Stimulated activated CD8-positive, alpha-beta memory T cell treated with anti-CD3 and anti-CD28 coated beads, Interleukin-4, amount 100 ng/mL, for 1 hour (primary cell): ENCODE data around the gene MGAT4C.

Experiments
- DNase-seq, 2 donors: peaks; one replicate each; pipeline ENCODE4 v3.0.0-alpha.2; 2020; ENCODE audit warnings: low read depth in 2 of 2, low spot score in 1 of 2

Gene MGAT4C

DNA sequence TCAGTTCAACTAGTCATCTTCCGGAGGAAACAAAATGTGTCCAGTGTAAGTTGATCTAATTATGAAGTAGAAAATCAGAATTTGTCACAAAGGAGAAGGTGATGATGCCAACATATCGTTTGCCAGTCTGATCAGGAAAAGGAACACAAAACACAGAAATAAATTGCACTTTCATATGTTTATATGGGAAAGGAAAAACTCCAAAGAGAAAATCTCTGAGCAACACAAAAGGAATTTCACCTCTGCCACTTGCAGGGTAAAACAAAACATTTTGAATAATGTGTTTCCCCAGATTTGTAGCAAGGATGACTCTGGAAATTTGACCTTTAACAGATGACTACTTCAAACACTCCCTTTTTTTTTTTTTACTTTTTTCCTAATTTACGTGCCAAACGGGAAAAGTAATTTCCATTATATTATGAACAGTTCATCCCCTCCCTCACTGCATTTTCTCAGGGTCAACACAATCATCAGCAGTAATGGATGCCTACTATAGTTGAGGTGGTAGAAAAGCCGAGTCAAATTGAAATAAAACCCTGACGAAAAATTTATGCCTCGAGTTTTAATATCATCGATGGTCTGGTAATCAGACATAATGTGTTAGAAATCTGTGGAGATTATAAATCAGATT lies 25.6 kb downstream of the MGAT4C start:
- DNase-seq, result no peak

DNA sequence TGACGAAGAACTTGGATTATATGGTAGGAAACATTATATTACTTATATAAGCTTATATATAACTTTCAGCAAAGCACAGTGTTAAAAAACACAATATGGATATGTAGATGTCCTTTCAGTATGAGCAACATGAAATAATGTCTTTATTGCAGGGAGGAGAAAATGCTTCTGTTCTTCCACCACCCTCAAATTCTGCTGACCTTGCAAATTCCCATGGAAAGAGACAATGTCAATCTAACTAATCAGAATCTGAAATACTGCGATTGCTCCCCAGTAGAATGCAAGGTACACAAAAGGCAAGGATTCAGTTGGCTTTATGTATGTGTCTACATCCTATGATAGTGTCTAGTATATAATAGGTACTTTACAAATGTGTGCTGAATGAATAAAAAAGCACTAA lies 26.4 kb downstream of the MGAT4C start:
- no peak for DNase-seq

DNA sequence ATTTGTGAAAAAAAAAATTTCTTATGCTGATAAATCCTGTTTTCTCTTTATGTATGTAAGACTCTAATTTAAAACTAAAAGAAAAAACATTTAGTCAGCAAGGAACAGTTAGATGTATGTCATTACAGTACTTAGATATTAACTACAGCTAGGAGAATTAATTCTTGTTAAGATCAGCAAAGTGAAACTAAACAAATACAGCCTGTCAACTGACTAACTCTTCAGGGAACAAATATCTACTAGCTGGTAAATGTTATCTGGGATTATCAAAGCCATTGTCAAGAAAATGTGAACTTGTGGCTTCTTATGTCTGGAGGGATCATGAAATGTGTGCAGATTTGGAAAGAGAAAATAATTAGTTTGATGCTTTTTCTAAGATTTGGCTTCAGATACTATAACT lies 27.5 kb downstream of the MGAT4C start:
- no peak for DNase-seq

DNA sequence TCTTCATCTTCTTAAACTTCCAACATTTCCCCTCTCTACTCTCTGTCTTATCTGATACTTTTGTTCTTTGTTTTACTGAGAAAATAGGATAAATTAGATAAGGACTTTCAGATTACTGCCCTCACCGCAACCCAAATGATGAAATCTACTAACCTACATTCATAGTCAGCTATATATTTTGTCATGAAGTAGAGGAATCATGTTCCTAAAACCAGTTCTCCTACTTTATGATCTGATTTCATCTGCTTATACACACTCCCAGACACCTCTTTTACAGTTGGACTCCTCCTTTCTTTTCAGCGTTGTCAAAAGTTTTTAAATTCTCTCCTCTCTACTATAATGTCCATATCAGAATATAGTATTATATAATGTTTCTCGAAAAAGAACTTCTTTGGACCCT lies 29.7 kb downstream of the MGAT4C start:
- DNase-seq, result no peak

DNA sequence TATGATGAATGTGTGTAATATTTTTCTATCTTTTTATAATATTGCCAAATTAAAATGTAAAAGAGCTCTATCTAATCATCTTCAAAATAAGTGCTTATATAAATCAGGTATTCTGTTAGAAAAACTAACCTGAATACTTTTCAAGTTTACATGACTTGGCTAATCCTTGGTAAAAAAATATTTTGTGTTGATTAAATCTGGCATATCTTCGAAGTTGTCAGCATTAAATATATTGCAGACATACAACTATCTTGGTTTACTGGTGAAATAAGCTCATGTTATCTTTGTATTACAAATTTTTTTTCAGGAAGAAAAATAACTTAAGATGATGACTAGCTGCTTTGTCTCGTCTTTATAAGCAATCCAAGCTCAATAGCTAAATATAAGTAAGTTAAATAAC lies 39.6 kb downstream of the MGAT4C start:
- DNase-seq, result no peak

DNA sequence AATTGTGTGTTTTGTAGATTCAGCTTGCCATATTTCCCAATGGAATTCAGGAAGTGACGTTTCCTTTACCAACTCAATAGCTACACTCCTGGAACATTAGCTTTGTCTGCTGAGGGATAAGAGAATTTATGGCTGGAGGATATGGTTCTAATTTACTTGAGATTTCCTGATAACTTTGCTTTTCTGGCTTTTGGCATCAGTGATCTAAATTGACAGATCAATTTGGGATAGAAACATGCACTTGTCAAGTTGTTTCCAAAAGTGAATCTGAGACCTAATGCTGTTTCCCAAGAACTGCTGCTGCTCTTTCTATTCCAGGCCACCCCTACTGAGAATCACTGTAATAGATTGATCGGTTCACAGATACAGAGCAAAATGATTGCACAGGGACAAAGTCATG lies 43.2 kb downstream of the MGAT4C start:
- no peak for DNase-seq

DNA sequence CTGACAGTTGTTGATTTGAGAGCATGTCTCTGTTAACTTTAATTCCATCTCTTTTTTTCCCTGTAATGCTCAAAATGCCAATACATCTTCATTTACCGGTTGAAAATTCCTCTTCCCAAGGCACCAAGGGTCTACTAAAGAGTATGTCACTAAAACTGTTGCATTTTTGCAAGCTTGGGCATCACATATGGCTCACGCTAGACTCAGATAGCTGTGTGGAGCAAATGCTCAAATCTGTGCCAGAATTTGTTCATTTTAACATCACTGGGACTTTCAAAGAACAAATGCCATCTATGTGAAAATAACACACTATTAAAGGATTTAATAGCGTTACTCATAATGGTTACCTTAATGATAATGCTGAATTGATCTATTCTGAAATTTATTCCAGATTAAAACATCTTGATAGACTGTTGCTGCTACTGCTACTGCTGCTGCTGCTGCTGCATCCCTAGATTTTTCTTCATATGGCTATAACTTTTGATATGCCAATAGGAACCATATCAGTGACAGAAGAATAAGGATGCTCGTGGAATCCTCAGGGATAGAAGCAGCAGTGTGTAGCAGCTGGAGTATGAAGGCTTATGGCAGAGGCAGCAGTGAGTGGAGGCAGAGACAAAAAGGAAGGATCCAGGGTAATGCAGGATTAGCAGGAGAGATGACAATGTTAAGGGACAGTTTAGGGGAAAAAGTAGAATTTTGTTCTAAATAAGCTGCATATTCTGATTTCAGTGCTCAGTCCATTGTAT lies 57.3 kb downstream of the MGAT4C start:
- no peak for DNase-seq

DNA sequence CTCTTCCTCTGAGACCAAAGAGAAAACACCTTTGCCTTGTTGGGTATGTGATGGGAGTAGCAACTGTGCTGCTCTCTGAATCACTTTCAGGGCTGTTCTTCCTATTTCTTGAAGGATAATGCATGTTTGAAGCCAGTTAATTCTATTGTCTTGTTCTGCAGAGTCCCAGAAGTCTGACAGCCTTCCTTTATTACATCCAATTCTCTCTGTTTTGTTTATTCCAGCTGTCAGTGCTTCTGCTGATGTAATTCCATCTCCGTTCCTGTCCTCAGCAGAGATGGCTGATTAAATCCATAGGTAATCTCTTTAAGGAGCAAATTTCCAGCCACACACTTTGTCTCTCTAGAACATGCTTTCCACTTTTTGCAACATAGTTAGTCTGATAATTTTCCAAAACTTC lies 59.7 kb downstream of the MGAT4C start:
- DNase-seq, result no peak

DNA sequence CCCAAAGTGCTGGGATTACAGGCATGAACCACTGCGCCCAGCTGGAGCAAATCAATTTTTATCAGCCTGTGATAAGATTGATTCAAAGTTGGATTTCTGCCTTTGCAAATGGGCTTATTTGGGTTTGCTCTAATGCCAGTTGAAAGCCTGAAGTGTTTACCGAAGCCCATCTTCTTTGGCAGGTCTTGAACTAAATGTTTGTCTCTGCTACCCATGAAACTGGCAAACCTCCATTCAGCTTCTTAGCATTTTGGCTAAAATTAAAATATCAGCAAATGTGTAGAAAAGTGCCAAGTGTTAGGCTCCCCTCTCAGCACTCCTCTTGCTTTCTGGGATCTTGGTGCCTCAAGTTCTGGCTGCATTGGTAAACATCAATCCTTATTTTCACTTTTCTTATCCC lies 61.5 kb downstream of the MGAT4C start:
- no peak for DNase-seq

DNA sequence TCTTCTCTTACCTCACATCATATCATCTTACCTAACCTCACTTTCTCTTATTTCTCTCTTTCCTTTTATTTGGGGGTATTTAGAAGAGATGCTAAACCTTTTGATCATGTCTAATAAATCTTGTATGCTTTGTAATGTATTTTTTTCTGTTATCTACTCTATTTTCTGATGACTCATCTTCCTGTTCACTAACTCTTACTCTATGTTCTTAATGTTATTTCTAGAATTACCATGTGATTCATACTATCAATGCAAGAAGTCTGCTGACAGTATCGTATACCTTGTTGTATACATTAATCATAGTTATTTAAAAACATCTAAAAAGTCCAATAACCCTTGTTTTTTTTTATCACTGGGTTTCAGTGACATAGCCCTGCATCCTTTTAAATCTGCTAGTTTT lies 62.3 kb downstream of the MGAT4C start:
- no peak for DNase-seq

DNA sequence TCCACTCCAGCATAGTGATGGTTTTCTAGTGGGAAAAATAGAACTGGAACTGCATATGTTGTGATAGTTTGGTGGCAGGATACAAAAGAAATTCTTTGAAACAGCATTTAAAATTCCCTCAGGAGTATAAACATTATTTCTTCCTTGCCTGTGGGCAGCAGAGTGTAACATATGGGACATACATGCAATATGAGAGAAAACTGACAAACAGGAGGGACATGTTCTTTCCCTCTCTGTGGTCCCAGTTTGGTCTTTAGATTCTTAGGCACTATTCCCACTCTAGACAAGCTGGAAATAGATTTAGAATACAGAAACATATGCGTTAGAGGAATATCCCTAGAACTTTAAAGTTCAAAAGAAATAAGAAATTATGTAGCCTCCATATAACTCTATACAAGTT lies 68.0 kb downstream of the MGAT4C start:
- no peak for DNase-seq

DNA sequence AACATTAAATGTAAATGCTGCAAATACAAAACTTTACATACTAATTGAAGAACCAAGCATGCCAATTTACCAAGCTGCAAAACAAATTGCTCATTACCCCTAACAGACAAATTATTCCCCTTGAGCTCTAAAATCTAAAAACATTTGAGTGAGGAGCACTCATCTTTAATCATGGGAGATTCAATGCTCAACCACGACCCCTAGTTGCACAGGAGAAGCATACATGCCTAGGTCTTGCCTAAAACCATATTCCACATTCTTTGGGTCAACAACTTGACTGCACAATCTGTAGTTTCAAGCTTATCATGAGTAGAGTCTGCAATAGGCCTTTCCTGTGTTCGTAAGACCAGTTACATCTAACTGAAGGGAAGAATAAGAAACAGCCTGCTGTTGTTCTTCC lies 69.7 kb downstream of the MGAT4C start:
- DNase-seq, result no peak

DNA sequence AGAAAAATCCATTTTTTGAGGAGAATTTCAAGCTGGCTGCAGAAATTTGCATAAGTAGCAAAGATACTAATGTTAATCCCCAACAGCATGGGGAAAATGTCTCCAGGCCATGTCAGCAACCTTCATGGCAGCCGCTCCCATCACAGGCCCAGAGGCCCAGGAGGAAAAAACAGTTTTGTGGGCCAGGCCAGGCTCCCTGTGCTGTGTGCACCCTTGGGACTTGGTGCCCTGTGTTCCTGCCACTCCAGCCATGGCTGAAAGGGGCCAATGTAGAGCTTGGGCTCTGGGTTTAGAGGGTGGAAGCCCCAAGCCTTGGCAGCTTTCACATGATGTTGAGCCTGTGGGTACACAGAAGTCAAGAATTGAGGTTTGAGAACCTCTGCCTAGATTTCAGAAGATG lies 76.3 kb downstream of the MGAT4C start:
- no peak for DNase-seq

DNA sequence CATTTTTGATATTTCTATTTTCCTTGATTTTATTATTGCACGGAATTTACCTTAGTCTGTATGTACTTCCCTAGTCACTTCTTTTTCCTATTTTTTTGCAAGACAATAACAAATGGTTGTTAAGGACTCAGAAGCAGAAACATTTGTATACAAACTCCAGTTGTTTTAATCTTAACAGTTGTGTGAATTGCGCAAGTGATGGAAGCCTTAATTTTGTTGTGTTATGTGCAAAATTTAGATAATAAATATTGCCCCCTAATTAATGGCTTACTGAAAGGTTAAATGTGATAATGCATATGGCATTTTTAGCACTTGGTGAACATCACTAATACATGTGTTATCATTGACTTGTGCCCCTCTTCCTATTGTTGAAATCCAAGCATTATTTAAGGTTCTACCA lies 82.0 kb downstream of the MGAT4C start:
- no peak for DNase-seq

DNA sequence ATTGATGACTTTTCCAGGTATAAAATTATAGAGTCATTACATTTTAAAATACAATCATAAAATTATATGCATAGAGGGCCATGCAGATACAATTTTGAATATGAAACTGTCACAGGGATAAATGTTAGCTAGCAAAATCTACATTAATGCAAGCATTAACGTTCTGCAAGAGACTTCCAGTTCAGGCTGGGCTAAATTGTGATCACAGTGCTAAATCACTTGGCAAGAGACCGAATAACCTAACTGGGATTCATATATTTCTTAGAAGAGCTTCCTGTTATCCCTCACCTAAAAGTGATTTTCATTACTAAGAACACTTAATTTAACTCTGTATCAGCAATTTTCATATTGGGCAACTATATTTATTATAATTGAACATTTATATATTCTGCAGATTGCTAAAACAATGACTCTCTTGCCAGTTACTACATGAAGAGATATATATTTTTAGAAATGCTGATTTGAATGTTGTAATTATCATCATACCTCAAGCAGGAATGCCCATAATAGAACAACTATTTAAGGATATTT lies 83.2 kb downstream of the MGAT4C start:
- no peak for DNase-seq

DNA sequence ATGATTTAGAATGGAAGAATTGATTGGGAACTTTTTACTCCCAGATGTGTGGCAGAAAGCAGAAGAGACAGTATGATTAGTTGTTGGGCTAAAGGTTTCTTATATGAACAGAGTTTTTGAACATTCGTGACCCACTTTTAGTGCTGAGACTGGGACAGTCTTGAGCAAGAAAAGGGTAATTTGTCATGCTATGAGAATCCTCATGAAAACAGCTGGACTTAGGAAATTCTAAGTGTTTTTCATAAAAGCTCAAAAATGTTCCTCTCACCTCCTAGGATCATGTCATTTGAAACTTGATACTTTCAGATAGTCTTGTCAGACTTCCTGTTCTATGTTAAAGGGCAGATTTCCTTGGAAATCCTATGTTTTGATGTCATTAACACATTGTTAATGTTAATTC lies 86.1 kb downstream of the MGAT4C start:
- no peak for DNase-seq

DNA sequence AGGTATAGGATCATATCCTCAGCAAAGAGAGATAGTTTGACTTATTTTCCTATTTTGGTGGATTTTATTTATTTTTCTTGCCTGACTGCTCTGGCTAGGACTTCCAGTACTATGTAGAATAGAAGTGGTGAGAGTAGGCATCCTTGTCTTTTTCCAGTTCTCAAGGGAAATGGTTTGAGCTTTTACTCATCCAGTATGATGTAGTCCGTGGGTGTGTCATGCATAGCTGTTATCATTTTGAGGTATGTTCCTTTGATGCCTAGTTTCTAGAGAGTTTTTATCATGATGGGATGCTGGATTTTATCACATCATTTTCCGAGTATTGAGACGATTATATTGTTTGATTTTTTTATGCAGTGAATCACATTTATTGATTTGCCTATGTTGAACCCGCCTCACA lies 97.2 kb downstream of the MGAT4C start:
- DNase-seq, result no peak

DNA sequence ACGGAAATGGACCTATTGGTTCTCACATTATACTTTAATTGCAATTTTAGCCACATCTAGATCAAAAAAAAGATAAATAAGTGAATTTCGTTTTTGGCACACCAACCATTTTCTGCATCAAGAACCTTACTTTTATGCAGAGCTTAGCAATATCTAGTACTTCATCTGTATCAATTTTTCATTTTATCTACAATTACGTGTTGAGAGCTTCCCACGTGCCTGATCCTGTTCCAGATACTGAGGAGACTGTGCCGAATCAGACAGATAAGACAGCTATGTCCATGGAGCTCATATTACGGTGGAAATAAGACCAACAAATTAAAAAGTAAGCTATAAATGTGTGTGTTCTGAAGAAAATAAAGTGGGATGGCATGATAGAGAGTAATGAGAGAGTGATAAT lies 101.6 kb downstream of the MGAT4C start:
- DNase-seq, result no peak

DNA sequence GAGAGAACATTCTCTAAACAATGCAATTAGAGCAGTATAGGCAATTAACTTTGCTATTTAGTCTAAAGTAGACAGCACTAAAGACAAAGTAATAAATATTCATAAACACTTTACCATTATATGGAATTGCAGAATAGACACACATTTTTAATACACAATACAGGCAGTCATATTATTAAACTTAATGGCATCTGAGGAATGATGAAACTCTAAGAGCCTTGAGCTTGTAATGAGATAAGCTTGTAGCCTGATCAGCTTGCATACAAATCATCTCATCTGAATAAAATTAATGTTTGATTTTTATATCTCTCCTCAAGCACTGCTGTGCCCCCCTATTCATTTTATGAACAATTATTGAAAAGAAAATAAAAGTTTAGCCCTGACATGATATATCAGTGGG lies 107.6 kb downstream of the MGAT4C start:
- DNase-seq, result no peak

DNA sequence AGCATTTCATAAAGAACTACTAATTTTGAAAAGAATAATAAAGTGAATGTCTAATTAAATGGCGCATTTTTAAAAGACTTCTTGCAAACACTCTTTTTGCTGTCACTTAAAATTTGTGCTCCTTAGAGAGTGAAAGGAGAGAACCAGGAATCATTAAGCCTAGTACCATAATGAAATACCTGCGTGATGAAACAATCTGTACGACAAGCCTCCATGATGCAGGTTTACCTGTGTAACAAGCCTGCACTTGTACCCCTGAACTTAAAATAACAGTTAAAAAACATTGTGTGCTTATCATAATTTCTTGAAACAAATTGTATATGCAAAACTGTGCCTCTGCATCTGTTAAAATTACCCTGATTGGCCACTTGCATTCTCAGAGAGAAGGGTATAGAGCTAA lies 108.1 kb downstream of the MGAT4C start:
- DNase-seq, result no peak

DNA sequence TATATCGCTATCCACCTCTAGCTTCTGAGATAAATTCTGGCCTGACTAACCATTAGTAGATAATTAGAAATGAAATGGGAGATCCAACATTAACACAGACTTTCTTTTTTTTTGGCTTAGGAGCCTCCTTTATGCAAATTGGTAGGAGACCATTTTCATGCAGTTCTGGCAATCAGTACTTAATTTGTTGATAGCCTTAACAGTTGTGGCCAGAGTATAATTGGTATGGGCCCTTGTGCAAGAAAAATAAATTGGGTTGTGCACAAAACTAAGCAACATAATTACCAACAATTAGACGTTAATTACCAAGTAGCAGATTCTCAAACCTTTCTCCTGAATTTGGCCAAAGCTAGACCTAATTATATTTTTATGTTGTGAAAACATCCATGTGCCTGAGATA lies 111.0 kb downstream of the MGAT4C start:
- DNase-seq, result no peak

DNA sequence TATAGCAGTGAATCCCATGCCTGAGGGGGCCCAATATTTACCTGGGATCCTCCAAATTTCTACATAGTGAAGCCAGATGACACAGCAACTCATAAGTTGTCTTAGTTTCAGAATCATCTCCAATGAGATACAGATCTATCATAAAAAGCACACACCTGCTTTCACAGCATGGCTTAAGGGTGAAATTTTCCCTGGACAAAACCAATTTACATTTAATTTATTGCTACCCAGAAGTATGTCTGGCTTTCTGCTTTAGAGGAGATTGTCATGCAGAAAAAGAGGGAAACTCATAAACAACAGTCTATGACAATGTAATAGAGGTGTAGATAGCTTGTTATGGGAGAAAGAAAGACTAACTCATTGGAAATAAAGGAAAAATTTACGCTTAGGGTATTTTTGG lies 113.0 kb downstream of the MGAT4C start:
- DNase-seq, result no peak

DNA sequence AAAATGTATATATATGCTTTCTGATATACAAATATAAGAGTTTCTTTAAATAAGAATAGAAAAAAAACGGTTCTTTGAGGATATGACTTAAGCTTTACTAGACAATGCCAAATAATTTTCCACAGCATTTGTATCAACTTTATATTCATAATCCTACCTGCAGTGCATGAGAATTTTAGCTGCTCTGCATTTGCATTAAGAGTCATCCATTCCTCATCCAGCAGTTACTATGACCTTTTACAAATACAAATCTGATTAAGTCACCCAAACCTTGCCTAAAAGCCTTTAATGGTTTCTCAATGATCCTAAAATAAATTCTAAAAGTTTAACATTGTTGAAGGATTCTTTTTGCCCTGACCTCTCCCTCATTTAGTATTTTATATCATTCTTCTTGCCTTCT lies 116.5 kb downstream of the MGAT4C start:
- DNase-seq, result no peak
